Osteocyte (in vitro differentiated cells): Measurements from ENCODE around the gene WNT7B. TPM values are rescaled to one million over a fixed set of nuclear protein-coding genes. Genes with fewer than 3 reads are reported as not detected.

Source experiments
- DNase-seq: peaks from one replicate; pipeline ENCODE4 v3.0.0; 2021; ENCODE audit warnings: mixed read lengths; ENCODE audit not compliant: unreplicated experiment; ENCODE audit errors: extremely low spot score
- H3K27ac Mint-ChIP-seq: one replicate; pipeline ENCODE4 v1.8.0; 2021; ENCODE audit warnings: mild to moderate bottlenecking, mixed read lengths; ENCODE audit not compliant: unreplicated experiment
- H3K27me3 Mint-ChIP-seq: one replicate; pipeline ENCODE4 v1.8.0; 2021; ENCODE audit warnings: mixed read lengths; ENCODE audit not compliant: unreplicated experiment
- H3K36me3 Mint-ChIP-seq: one replicate; pipeline ENCODE4 v1.8.0; 2021; ENCODE audit warnings: mixed read lengths; ENCODE audit not compliant: unreplicated experiment
- H3K4me1 Mint-ChIP-seq: one replicate; pipeline ENCODE4 v1.8.0; 2021; ENCODE audit warnings: mixed read lengths; ENCODE audit not compliant: unreplicated experiment
- H3K4me3 Mint-ChIP-seq: one replicate; pipeline ENCODE4 v1.8.0; 2021; ENCODE audit warnings: mild to moderate bottlenecking, moderate library complexity, mixed read lengths; ENCODE audit not compliant: unreplicated experiment
- H3K9me3 Mint-ChIP-seq: one replicate; pipeline ENCODE4 v1.8.0; 2021; ENCODE audit warnings: mixed read lengths; ENCODE audit not compliant: unreplicated experiment
- total RNA-seq: library from RNA; stranded (reverse); gene quantifications from 2 replicates; pipeline ENCODE4 v1.2.1, GENCODE V29; 2021
- TF ChIP-seq, protein P1 (sequence below): fragments of 200-600 bp; sonication (generic); IDR thresholded peaks from 2 replicates; pipeline ENCODE4 v1.5.0; 2021; ENCODE audit warnings: antibody characterized with exemption, mild to moderate bottlenecking, moderate library complexity

Gene WNT7B
- total RNA-seq, 1 donor from 2014 or later = 2.3 TPM

- Mint-ChIP-seq H3K27me3 (peaks cover 13% of the 10 kb centered on the region), H3K27ac (no peak overlapping the region), H3K4me1 (peaks cover 7% of the 10 kb centered on the region), H3K4me3 (no peak overlapping the region), H3K9me3 (no peaks in the 10 kb centered on the region), H3K36me3 (no peaks in the 10 kb centered on the region)
- TF ChIP-seq, protein P1, sequence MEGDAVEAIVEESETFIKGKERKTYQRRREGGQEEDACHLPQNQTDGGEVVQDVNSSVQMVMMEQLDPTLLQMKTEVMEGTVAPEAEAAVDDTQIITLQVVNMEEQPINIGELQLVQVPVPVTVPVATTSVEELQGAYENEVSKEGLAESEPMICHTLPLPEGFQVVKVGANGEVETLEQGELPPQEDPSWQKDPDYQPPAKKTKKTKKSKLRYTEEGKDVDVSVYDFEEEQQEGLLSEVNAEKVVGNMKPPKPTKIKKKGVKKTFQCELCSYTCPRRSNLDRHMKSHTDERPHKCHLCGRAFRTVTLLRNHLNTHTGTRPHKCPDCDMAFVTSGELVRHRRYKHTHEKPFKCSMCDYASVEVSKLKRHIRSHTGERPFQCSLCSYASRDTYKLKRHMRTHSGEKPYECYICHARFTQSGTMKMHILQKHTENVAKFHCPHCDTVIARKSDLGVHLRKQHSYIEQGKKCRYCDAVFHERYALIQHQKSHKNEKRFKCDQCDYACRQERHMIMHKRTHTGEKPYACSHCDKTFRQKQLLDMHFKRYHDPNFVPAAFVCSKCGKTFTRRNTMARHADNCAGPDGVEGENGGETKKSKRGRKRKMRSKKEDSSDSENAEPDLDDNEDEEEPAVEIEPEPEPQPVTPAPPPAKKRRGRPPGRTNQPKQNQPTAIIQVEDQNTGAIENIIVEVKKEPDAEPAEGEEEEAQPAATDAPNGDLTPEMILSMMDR = no peak
- no peak for DNase-seq
These were observed 34.0 kb downstream of the WNT7B start for GRCh38 chr22:45942787-45943493.

DNA sequence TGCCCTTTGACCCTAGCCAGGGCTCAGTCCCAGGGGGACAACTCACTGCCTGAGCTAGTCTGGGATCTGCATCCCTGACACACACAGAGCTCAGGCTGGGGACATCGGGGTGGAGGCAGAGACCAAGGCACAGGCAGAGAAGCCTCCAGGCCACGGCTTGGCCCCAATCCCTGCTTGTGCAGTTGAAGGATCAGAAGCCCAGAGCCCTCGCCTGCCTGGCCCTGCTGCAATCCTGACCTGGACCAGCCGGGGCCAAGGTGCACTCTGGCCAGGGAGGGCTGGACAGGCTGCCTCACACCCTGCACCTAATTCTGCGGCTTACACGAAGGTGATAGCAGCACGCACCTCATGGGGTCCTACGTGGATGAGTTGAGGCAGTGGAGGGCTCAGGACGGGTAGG lies 34.6 kb downstream of the WNT7B start:
- H3K27me3 Mint-ChIP-seq = peaks cover 14% of the 10 kb centered on the region
- H3K4me1 Mint-ChIP-seq = peaks cover 3% of the 10 kb centered on the region

DNA sequence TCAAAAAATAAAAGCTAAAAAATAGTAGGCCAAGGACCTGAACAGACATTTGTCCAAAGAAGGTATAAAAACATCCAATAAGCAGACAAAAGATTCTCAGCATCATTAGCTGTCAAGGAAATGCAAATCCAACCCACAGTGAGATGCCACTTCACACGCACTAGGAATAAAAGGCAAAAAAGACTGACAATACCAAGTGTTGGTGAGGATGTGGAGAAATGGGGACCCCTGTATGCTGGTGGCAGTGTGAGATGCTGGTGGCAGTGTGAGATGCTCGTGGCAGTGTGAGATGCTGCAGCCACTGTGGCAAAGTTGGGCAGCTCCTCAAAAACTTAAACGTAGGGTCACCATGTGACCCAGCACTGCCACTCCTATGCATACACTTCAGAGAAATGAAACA lies 38.0 kb downstream of the WNT7B start:
- TF ChIP-seq, protein P1 = no peak
- no peak overlapping the region for H3K27ac Mint-ChIP-seq
- H3K36me3 Mint-ChIP-seq = no peaks in the 10 kb centered on the region
- no peak overlapping the region for H3K4me3 Mint-ChIP-seq
- H3K4me1 Mint-ChIP-seq = peaks cover 11% of the 10 kb centered on the region
- H3K27me3 Mint-ChIP-seq = peaks cover 19% of the 10 kb centered on the region
- no peaks in the 10 kb centered on the region for H3K9me3 Mint-ChIP-seq
- no peak for DNase-seq

More for the DNA sequence above, 34.6 kb downstream of the WNT7B start:
- no peaks in the 10 kb centered on the region for H3K9me3 Mint-ChIP-seq
- no peak overlapping the region for H3K27ac Mint-ChIP-seq
- DNase-seq = no peak
- no peak overlapping the region for H3K4me3 Mint-ChIP-seq
- H3K36me3 Mint-ChIP-seq = no peaks in the 10 kb centered on the region
- TF ChIP-seq, protein P1 = no peak

GRCh38 chr22:45937960-45938359 lies 39.0 kb downstream of the WNT7B start:
- Mint-ChIP-seq H3K36me3 (no peaks in the 10 kb centered on the region), H3K9me3 (no peaks in the 10 kb centered on the region), H3K27ac (no peak overlapping the region), H3K4me1 (peaks cover 11% of the 10 kb centered on the region), H3K27me3 (peaks cover 19% of the 10 kb centered on the region), H3K4me3 (no peak overlapping the region)
- no peak for DNase-seq
- TF ChIP-seq, protein P1 = no peak

GRCh38 chr22:45935573-45935972 lies 41.4 kb downstream of the WNT7B start:
- no peak overlapping the region for H3K27ac Mint-ChIP-seq
- no peaks in the 10 kb centered on the region for H3K9me3 Mint-ChIP-seq
- H3K4me3 Mint-ChIP-seq = no peak overlapping the region
- TF ChIP-seq, protein P1 = no peak
- H3K36me3 Mint-ChIP-seq = no peaks in the 10 kb centered on the region
- no peak for DNase-seq
- H3K4me1 Mint-ChIP-seq = peaks cover 22% of the 10 kb centered on the region
- peaks cover 14% of the 10 kb centered on the region for H3K27me3 Mint-ChIP-seq
